A549 treated with Hydrocortisone at 1 μM for 4 hours (cell line): ENCODE results near the gene MIAT. TPM values are rescaled to one million over a fixed set of nuclear protein-coding genes. Genes with fewer than 3 reads are reported as not detected.

Experiments
- total RNA-seq: library from RNA; stranded (reverse); fragments of 200-300 nt; extraction: Qiagen RNA extraction; gene quantifications from 5 replicates; pipeline ENCODE4 v1.2.3, GENCODE V29; 2022

Gene MIAT
- total RNA-seq: 0.15 to 0.25 TPM (median 0.23 TPM) in 5 replicates

GRCh38 chr22:26656891-26657851 is at the start of gene MIAT:
Gene MIAT, plus strand, starts transcription at chr22:26657588.

GRCh38 chr22:26617271-26618199 is 39.9 kb upstream of the MIAT start, which contains the start of gene CRYBB1:
Gene CRYBB1, minus strand, starts transcription at chr22:26618027. Its CDS starts 1,708 bp downstream, at chr22:26616319.

GRCh38 chr22:26621663-26622062 is 35.7 kb upstream of the MIAT start, which contains the start of gene CRYBA4:
Gene CRYBA4, plus strand, starts transcription at chr22:26621963. Its CDS starts 634 bp downstream, at chr22:26622597.

Other genes with a start within 250 kb of the MIAT start
- 1.0 to 1.6 TPM (median 1.2 TPM) in 5 replicates for gene ASPHD2, start 228.3 kb upstream of the MIAT start, total RNA-seq
- 13.8 to 18.0 TPM (median 15.4 TPM) in 5 replicates for gene HPS4, start 173.8 kb upstream of the MIAT start, total RNA-seq
- 16.4 to 25.6 TPM (median 21.4 TPM) in 5 replicates for gene SRRD, start 173.7 kb upstream of the MIAT start, total RNA-seq
- 19.9 to 23.9 TPM (median 23.2 TPM) in 5 replicates for gene TFIP11, start 145.1 kb upstream of the MIAT start, total RNA-seq
- gene TPST2, start 67.5 kb upstream of the MIAT start, total RNA-seq: 7.0 to 10.9 TPM (median 8.2 TPM) in 5 replicates
- not detected in 5 replicates for gene CRYBB1, start 39.6 kb upstream of the MIAT start, total RNA-seq
- not detected in 5 replicates for gene CRYBA4, start 35.6 kb upstream of the MIAT start, total RNA-seq